Brain microvascular endothelial cell (primary cell): Measurements from ENCODE around the gene ABCC1.
A peak's percentile ranks its signal among the peaks of the same experiment; 100 is the strongest.

Experiments
- DNase-seq: peaks from one replicate; pipeline ENCODE4 v3.0.0-alpha.2; 2020
- H3K27ac ChIP-seq: fragments of 250-450 bp; sonication (Bioruptor Pico); 2 replicates; pipeline ENCODE4 v1.5.1; 2020; ENCODE audit warnings: mild to moderate bottlenecking, moderate library complexity
- H3K27me3 ChIP-seq: fragments of 250-450 bp; sonication (Bioruptor Pico); replicated peaks from 2 replicates; pipeline ENCODE4 v1.5.1; 2020; ENCODE audit warnings: mild to moderate bottlenecking
- H3K36me3 ChIP-seq: fragments of 250-450 bp; sonication (Bioruptor Pico); replicated peaks from 2 replicates; pipeline ENCODE4 v1.5.1; 2020; ENCODE audit warnings: mild to moderate bottlenecking
- H3K4me3 ChIP-seq: 2 replicates; pipeline ENCODE4 v1.5.1; 2011; ENCODE audit warnings: low read depth, mild to moderate bottlenecking, control low read depth, low read length, moderate library complexity
- CTCF ChIP-seq: IDR thresholded peaks from 2 replicates; pipeline ENCODE4 v1.5.1; 2011; ENCODE audit warnings: low read depth, mild to moderate bottlenecking, moderate library complexity, low read length, control low read depth, inconsistent platforms; ENCODE audit errors: missing control alignments
- in situ Hi-C: cut with HindIII; loops from 2 replicates; pipeline ENCODE4 v1.10.0; 2017; ENCODE audit warnings: low sequenced_read_pairs, low pct_ligation_motif_present

The ABCC1 gene

GRCh38 chr16:16073891-16074881 is 124.8 kb downstream of the ABCC1 start:
- peak overlapping the region; percentile 52 for H3K27ac ChIP-seq

GRCh38 chr16:16075488-16076422 is 126.3 kb downstream of the ABCC1 start:
- Histone ChIP-seq H3K27me3 (no peaks in the 10 kb centered on the region), H3K4me3 (no peak overlapping the region), H3K36me3 (peaks cover 59% of the 10 kb centered on the region), H3K27ac (no peak overlapping the region)
- DNase-seq: no peak
- TF ChIP-seq CTCF: no peak
- in situ Hi-C loops: no loop called here

More at GRCh38 chr16:16073891-16074881, 124.8 kb downstream of the ABCC1 start:
- in situ Hi-C loops: no loop called here
- TF ChIP-seq CTCF: no peak
- H3K27me3 ChIP-seq: no peaks in the 10 kb centered on the region
- H3K4me3 ChIP-seq: no peak overlapping the region
- peaks cover 53% of the 10 kb centered on the region for H3K36me3 ChIP-seq
- peak; percentile 87 for DNase-seq

- H3K27me3 ChIP-seq: no peaks in the 10 kb centered on the region
- no peak for TF ChIP-seq CTCF
- peaks cover 63% of the 10 kb centered on the region for H3K36me3 ChIP-seq
- H3K27ac ChIP-seq: no peak overlapping the region
- no peak overlapping the region for H3K4me3 ChIP-seq
- DNase-seq: no peak
- in situ Hi-C loops: no loop called here
Measured at GRCh38 chr16:16076423-16076813, 127.0 kb downstream of the ABCC1 start.

- no peak for TF ChIP-seq CTCF
- peaks cover 78% of the 10 kb centered on the region for H3K36me3 ChIP-seq
Measured at GRCh38 chr16:16080465-16081065, 131.1 kb downstream of the ABCC1 start.

GRCh38 chr16:16081141-16081540 is 131.7 kb downstream of the ABCC1 start:
- no peak for TF ChIP-seq CTCF
- Histone ChIP-seq H3K4me3 (no peak overlapping the region), H3K27ac (no peak overlapping the region), H3K36me3 (peaks cover 77% of the 10 kb centered on the region), H3K27me3 (no peaks in the 10 kb centered on the region)
- in situ Hi-C loops: no loop called here
- DNase-seq: no peak

More at GRCh38 chr16:16080465-16081065, 131.1 kb downstream of the ABCC1 start:
- Histone ChIP-seq H3K27ac (no peak overlapping the region), H3K27me3 (no peaks in the 10 kb centered on the region), H3K4me3 (no peak overlapping the region)
- no peak for DNase-seq
- in situ Hi-C loops: no loop called here
